ENCODE results near the gene OR8A1. TPM values are rescaled to one million over a fixed set of nuclear protein-coding genes. Genes with fewer than 3 reads are reported as not detected.

OR8A1 gene
- total RNA-seq, result not detected

GRCh38 chr11:124569697-124570096 lies at the start of gene OR8A1:
Gene OR8A1 (plus strand): TSS chr11:124569997. CDS start chr11:124570120, 123 bp downstream.
- no peak for ATAC-seq
- H3K27me3 ChIP-seq, result no peaks in the 10 kb centered on the region
- H3K4me1 ChIP-seq, result no peaks in the 10 kb centered on the region
- DNase-seq, result no peak
- no peak within 1 kb of the TSS for H3K4me3 ChIP-seq
- intact Hi-C loops (cut with DNase I), result no loop called here
- H3K9me3 ChIP-seq, result no peaks in the 10 kb centered on the region
- WGBS, 2 donors, result 23 to 70% methylated on average over 3 to 4 of the region's 4 CpGs
- H3K36me3 ChIP-seq (replicated peaks in 1 of 2; ENCODE audit: insufficient read depth in 1 of 2, low read depth in 2 of 2), result no peaks in the 10 kb centered on the region
- TF ChIP-seq CTCF (IDR thresholded peaks at IDR 0.05), result no peak
- TF ChIP-seq POLR2A (IDR thresholded peaks at IDR 0.05), result no peak
- no peak within 1 kb of the TSS for H3K27ac ChIP-seq

- H3K9me3 ChIP-seq, result no peaks in the 10 kb centered on the region
- 43 to 59% methylated on average over 1 of the region's 1 CpG for WGBS, 2 donors
- DNase-seq (no peak), ATAC-seq (no peak)
- intact Hi-C loops (cut with DNase I), result no loop called here
- TF ChIP-seq POLR2A (IDR thresholded peaks at IDR 0.05) (no peak), CTCF (IDR thresholded peaks at IDR 0.05) (no peak)
- no peaks in the 10 kb centered on the region for H3K36me3 ChIP-seq (replicated peaks in 1 of 2; ENCODE audit: insufficient read depth in 1 of 2, low read depth in 2 of 2)
- no peak overlapping the region for H3K27ac ChIP-seq
- H3K27me3 ChIP-seq, result no peaks in the 10 kb centered on the region
- no peak overlapping the region for H3K4me3 ChIP-seq
- H3K4me1 ChIP-seq, result no peaks in the 10 kb centered on the region
Observed at GRCh38 chr11:124520550-124520854, 49.3 kb upstream of the OR8A1 start.

- TF ChIP-seq POLR2A (IDR thresholded peaks at IDR 0.05) (no peak), CTCF (IDR thresholded peaks at IDR 0.05) (no peak)
- WGBS, 2 donors, result 39 to 46% methylated on average over 2 of the region's 2 CpGs
- ATAC-seq, result no peak
- H3K9me3 ChIP-seq, result no peaks in the 10 kb centered on the region
- H3K4me1 ChIP-seq, result no peaks in the 10 kb centered on the region
- no peak overlapping the region for H3K4me3 ChIP-seq
- H3K36me3 ChIP-seq (replicated peaks in 1 of 2; ENCODE audit: insufficient read depth in 1 of 2, low read depth in 2 of 2), result no peaks in the 10 kb centered on the region
- intact Hi-C loops (cut with DNase I), result no loop called here
- DNase-seq, result no peak
- H3K27me3 ChIP-seq, result peaks cover 0 to 2% of the 10 kb centered on the region in 2 donors
- H3K27ac ChIP-seq, result no peak overlapping the region
Observed at GRCh38 chr11:124533626-124534025, 36.2 kb upstream of the OR8A1 start.

GRCh38 chr11:124534051-124534450 lies 35.7 kb upstream of the OR8A1 start:
- WGBS, 2 donors, result 58 to 79% methylated on average over 2 of the region's 2 CpGs
- intact Hi-C loops (cut with DNase I), result no loop called here
- no peaks in the 10 kb centered on the region for H3K27me3 ChIP-seq
- no peaks in the 10 kb centered on the region for H3K9me3 ChIP-seq
- DNase-seq (no peak), ATAC-seq (no peak)
- TF ChIP-seq CTCF (IDR thresholded peaks at IDR 0.05) (no peak), POLR2A (IDR thresholded peaks at IDR 0.05) (no peak)
- no peak overlapping the region for H3K4me3 ChIP-seq
- no peak overlapping the region for H3K27ac ChIP-seq
- H3K4me1 ChIP-seq, result no peaks in the 10 kb centered on the region
- H3K36me3 ChIP-seq (replicated peaks in 1 of 2; ENCODE audit: insufficient read depth in 1 of 2, low read depth in 2 of 2), result no peaks in the 10 kb centered on the region

GRCh38 chr11:124535552-124536232 lies 34.1 kb upstream of the OR8A1 start:
- no peaks in the 10 kb centered on the region for H3K36me3 ChIP-seq (replicated peaks in 1 of 2; ENCODE audit: insufficient read depth in 1 of 2, low read depth in 2 of 2)
- TF ChIP-seq POLR2A (IDR thresholded peaks at IDR 0.05) (no peak), CTCF (IDR thresholded peaks at IDR 0.05) (no peak)
- H3K4me3 ChIP-seq, result no peak overlapping the region
- no peaks in the 10 kb centered on the region for H3K27me3 ChIP-seq
- ATAC-seq, result no peak
- H3K9me3 ChIP-seq, result no peaks in the 10 kb centered on the region
- 65 to 80% methylated on average over 8 of the region's 8 CpGs for WGBS, 2 donors
- no peak for DNase-seq
- no peaks in the 10 kb centered on the region for H3K4me1 ChIP-seq
- intact Hi-C loops (cut with DNase I), result no loop called here
- no peak overlapping the region for H3K27ac ChIP-seq

All from body of pancreas (tissue), 4 donors.